B cell (primary cell): ENCODE data around the gene MYL11.

Source experiments
- EZH2 ChIP-seq: IDR thresholded peaks from 2 replicates; pipeline ENCODE4 v1.6.1; 2012; ENCODE audit warnings: borderline replicate concordance, low read depth, mild to moderate bottlenecking, moderate library complexity, low read length; ENCODE audit not compliant: insufficient read depth, poor library complexity, severe bottlenecking
- TF ChIP-seq, protein P1 (sequence below): fragments of 200-600 bp; IDR thresholded peaks from one replicate; pipeline ENCODE4 v1.8.0; 2022; ENCODE audit warnings: antibody characterized with exemption, mild to moderate bottlenecking

- TF ChIP-seq EZH2 = no peak
- TF ChIP-seq, protein P1, sequence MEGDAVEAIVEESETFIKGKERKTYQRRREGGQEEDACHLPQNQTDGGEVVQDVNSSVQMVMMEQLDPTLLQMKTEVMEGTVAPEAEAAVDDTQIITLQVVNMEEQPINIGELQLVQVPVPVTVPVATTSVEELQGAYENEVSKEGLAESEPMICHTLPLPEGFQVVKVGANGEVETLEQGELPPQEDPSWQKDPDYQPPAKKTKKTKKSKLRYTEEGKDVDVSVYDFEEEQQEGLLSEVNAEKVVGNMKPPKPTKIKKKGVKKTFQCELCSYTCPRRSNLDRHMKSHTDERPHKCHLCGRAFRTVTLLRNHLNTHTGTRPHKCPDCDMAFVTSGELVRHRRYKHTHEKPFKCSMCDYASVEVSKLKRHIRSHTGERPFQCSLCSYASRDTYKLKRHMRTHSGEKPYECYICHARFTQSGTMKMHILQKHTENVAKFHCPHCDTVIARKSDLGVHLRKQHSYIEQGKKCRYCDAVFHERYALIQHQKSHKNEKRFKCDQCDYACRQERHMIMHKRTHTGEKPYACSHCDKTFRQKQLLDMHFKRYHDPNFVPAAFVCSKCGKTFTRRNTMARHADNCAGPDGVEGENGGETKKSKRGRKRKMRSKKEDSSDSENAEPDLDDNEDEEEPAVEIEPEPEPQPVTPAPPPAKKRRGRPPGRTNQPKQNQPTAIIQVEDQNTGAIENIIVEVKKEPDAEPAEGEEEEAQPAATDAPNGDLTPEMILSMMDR = no peak
These were observed 41.5 kb downstream of the MYL11 start for GRCh38 chr16:30416047-30416603.
